AG10803 (cell line): ENCODE measurements around the gene ATP6AP1.

Source experiments
- DNase-seq: peaks from one replicate; pipeline ENCODE4 v3.0.0; 2010; ENCODE audit warnings: low read depth
- H3K4me3 ChIP-seq: 2 replicates; pipeline ENCODE4 v1.5.1; 2011; ENCODE audit warnings: mild to moderate bottlenecking, low read length, control low read depth
- TF ChIP-seq, protein P1 (sequence below): conservative IDR thresholded peaks from 2 replicates; pipeline ENCODE4 v1.5.1; 2011; ENCODE audit warnings: mild to moderate bottlenecking, low read length, control low read depth, inconsistent platforms

Gene ATP6AP1

DNA sequence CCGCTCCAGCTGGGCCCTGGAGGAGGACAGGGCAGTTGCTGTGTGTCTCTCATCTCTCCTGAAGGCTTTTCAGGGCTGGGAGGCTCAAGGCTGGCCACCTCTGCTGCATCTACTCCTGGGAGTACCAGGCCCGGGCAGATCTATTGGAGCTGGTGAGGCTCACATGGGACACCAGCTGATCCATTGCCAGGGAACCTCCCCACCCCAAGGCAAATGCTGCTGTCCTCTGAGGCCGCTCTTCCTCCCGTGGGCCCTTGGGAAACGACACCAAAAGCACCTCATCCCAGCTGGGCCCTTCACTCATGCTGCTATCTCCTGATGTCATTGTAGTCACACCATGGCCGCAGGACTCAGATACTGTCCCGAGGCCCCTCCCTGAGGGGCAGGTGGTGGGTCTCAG lies 54.3 kb downstream of the ATP6AP1 start:
- no peak for DNase-seq
- no peak overlapping the region for H3K4me3 ChIP-seq
- TF ChIP-seq, protein P1, sequence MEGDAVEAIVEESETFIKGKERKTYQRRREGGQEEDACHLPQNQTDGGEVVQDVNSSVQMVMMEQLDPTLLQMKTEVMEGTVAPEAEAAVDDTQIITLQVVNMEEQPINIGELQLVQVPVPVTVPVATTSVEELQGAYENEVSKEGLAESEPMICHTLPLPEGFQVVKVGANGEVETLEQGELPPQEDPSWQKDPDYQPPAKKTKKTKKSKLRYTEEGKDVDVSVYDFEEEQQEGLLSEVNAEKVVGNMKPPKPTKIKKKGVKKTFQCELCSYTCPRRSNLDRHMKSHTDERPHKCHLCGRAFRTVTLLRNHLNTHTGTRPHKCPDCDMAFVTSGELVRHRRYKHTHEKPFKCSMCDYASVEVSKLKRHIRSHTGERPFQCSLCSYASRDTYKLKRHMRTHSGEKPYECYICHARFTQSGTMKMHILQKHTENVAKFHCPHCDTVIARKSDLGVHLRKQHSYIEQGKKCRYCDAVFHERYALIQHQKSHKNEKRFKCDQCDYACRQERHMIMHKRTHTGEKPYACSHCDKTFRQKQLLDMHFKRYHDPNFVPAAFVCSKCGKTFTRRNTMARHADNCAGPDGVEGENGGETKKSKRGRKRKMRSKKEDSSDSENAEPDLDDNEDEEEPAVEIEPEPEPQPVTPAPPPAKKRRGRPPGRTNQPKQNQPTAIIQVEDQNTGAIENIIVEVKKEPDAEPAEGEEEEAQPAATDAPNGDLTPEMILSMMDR: no peak

DNA sequence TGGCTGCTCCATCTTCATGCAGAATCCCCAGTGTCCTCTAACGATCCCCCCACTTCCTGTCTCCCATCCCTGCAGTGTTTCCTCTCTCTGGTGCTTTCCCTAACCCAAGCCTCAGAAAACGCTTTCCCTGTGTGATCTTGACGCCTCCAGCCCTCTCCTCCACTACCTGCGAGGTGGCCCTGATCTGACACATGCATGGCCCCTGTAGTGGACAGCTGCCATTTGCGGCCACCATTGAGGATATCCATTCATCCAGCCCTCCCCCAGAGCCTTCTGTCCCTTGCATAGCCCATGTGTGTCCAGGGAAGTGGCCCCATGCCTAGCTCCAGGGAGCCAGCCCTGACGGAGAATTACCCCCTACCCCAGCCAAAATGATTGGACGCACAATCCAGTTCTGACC lies 54.8 kb downstream of the ATP6AP1 start:
- no peak overlapping the region for H3K4me3 ChIP-seq
- TF ChIP-seq, protein P1: no peak
- no peak for DNase-seq

DNA sequence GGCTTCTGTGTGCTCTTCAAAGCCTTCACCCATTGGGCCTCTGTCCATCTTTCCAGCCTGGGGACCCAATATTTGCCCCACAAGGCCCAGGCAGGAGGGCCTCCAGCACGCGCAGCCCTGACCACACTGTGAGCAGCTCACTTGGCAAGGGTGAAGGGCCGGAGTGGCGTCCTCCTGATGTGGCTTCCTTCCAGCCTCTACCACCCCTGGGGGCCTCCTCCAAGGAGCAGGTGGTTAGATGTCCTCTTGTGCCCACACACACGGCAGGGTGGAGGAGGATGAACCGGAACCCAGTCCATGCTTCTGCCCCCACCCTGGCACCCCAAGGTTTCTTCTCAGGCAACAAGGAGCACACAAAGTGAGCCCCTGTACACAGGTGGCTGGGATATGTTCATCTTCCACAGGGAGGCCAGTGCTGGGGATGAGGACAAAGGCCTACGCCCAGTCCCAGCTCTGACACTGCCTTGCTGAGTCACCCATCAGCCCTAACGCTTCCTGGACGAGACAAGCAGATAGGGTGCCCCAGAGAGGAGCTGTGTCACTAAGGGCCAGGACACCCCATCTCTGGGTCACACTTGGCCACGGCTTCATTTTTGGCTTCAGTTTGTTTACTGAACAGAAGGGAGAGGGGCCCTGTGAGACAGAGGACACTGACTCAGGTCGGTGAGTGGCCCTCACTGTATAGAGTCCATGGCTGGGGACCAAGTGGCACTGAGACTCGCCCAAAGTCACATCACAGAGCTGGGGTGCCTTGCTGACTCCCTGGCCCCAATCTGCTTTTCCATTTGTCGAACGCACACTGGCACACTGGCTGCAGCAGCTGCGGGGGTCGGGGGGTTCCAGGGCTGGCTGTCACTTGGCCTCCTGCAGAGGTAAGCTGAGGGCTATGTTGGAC lies 56.0 kb downstream of the ATP6AP1 start:
- no peak overlapping the region for H3K4me3 ChIP-seq
- no peak for DNase-seq
- TF ChIP-seq, protein P1: no peak

DNA sequence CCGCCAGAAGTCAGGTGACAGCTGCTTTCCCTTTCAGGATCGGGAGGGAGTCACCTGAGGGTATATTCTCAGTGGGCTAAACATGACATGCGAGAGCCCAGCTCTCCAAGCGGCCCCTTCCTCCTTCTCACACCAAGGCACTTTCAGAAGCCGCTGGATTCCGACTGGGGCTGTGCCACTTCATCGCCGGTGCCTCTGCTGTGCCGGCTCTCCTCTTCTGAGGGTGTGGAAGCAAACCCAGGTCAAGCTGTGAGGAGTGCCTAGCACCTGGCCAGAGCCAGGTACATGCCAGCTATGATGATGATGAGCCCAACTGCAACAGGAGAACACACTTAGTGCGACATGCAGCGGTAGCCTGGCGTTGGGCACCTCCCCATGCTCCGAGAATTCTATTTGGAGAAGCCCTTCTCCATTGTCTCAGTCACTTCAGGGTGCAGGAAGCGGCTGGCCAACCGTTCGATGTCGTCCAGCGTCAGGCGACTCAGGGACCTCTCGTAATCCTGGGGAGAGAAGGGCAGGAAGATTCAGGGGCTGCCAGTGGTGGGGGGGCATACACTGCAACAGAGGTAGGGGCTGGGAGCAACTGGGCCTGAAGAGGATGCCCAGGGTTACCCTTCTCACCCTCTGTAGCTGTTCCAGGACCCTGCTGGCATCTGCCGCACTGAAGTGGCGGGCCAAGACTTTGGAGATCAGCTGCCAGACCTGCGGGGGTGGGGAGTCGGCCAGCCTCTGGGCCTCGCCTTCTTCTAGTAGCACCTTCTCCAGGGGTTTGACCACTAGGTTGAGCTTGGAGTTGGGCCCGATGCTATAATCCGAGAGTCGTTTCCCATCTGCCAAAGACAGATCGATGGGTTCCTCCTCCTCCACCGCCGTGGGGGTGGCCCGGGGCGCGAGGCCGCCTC lies 56.9 kb downstream of the ATP6AP1 start:
- TF ChIP-seq, protein P1: no peak
- peak overlapping the region; percentile 64 for H3K4me3 ChIP-seq
- no peak for DNase-seq

DNA sequence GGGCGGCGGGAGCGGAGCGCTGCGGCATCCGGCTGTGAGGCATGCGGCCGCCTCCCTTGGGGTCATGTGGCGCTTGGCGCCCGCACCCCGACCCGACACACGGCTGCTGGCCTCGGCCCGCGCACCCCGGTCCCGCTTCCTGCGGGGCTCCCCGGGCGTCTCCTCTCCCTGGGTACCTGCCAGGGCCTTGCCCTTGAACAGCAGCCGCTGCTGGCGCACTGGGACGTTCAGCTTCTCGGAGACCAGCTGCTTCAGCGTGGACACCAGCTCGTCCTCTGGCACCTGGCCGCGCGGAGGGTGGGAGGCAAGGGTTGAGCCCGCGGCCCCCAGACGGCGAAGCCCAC lies 57.5 kb downstream of the ATP6AP1 start:
- H3K4me3 ChIP-seq: peak overlapping the region; percentile 64
- TF ChIP-seq, protein P1: no peak
- no peak for DNase-seq
